ENCODE results near the gene RALGAPA2. TPM values are rescaled to one million over a fixed set of nuclear protein-coding genes. Genes with fewer than 3 reads are reported as not detected.
"Not testable (repeated sequence)": the region's sequence is repeated elsewhere in the genome, so short reads cannot be mapped to it uniquely, and the experiment has no call there.

Gene RALGAPA2
- total and polyA plus RNA-seq, 3 donors from 2014 or later: 26.9 to 61.5 (median 59.2) TPM

- Histone ChIP-seq H3K4me1 (no peaks in the 10 kb centered on the region), H3K36me3 (ENCODE audit: low read depth, missing control alignments) (no peaks in the 10 kb centered on the region), H3K9me3 (no peaks in the 10 kb centered on the region), H3K27ac (no peak overlapping the region), H3K27me3 (no peaks in the 10 kb centered on the region), H3K4me3 (no peak overlapping the region)
- 88 to 92% methylated on average over 2 of the region's 2 CpGs for WGBS, 2 donors
- intact Hi-C loops (cut with DNase I; ENCODE audit: low total_unique reads): no loop called here
- TF ChIP-seq POLR2A (IDR thresholded peaks at IDR 0.05) (no peak), CTCF (IDR thresholded peaks at IDR 0.05) (no peak)
- no peak for DNase-seq
Measured at GRCh38 chr20:20547876-20548266, 164.6 kb downstream of the RALGAPA2 start.

- WGBS, 2 donors: 90 to 91% methylated on average over 5 of the region's 5 CpGs
- intact Hi-C loops (cut with DNase I; ENCODE audit: low total_unique reads): no loop called here
- no peak for DNase-seq
Measured at GRCh38 chr20:20547221-20547875, 165.1 kb downstream of the RALGAPA2 start.

GRCh38 chr20:20546402-20546801, 166.0 kb downstream of the RALGAPA2 start:
- no peak for DNase-seq
- no peaks in the 10 kb centered on the region for H3K27me3 ChIP-seq
- H3K4me3 ChIP-seq: no peak overlapping the region
- no peaks in the 10 kb centered on the region for H3K9me3 ChIP-seq
- H3K27ac ChIP-seq: no peak overlapping the region
- WGBS, 2 donors: 85 to 91% methylated on average over 4 to 6 of the region's 6 CpGs
- no peaks in the 10 kb centered on the region for H3K4me1 ChIP-seq
- intact Hi-C loops (cut with DNase I; ENCODE audit: low total_unique reads): no loop called here
- no peak for TF ChIP-seq CTCF (IDR thresholded peaks at IDR 0.05)
- no peak for TF ChIP-seq POLR2A (IDR thresholded peaks at IDR 0.05)
- H3K36me3 ChIP-seq (ENCODE audit: low read depth, missing control alignments): no peaks in the 10 kb centered on the region

More at GRCh38 chr20:20547221-20547875, 165.1 kb downstream of the RALGAPA2 start:
- Histone ChIP-seq H3K27ac (no peak overlapping the region), H3K4me1 (no peaks in the 10 kb centered on the region), H3K4me3 (no peak overlapping the region), H3K27me3 (no peaks in the 10 kb centered on the region), H3K9me3 (no peaks in the 10 kb centered on the region), H3K36me3 (ENCODE audit: low read depth, missing control alignments) (no peaks in the 10 kb centered on the region)
- TF ChIP-seq POLR2A (IDR thresholded peaks at IDR 0.05) (no peak), CTCF (IDR thresholded peaks at IDR 0.05) (no peak)

GRCh38 chr20:20543348-20543747, 169.1 kb downstream of the RALGAPA2 start:
- intact Hi-C loops (cut with DNase I; ENCODE audit: low total_unique reads); H3K27me3 ChIP-seq; H3K9me3 ChIP-seq; H3K27ac ChIP-seq; H3K36me3 ChIP-seq (ENCODE audit: low read depth, missing control alignments); H3K4me1 ChIP-seq; H3K4me3 ChIP-seq; DNase-seq: not testable (repeated sequence)
- WGBS, 2 donors: 94 to 98% methylated on average over 7 of the region's 7 CpGs

- intact Hi-C loops (cut with DNase I; ENCODE audit: low total_unique reads): no loop called here
- Histone ChIP-seq H3K4me1 (no peaks in the 10 kb centered on the region), H3K4me3 (no peak overlapping the region), H3K27me3 (no peaks in the 10 kb centered on the region), H3K27ac (no peak overlapping the region), H3K36me3 (ENCODE audit: low read depth, missing control alignments) (no peaks in the 10 kb centered on the region), H3K9me3 (no peaks in the 10 kb centered on the region)
- TF ChIP-seq CTCF (IDR thresholded peaks at IDR 0.05) (no peak), POLR2A (IDR thresholded peaks at IDR 0.05) (no peak)
- 87 to 88% methylated on average over 6 of the region's 6 CpGs for WGBS, 2 donors
- DNase-seq: no peak
Measured at GRCh38 chr20:20536240-20536933, 176.1 kb downstream of the RALGAPA2 start.

Data from testis (tissue), 3 donors.